Keratinocyte (primary cell): ENCODE data around the gene GAP43. TPM values are rescaled to one million over a fixed set of nuclear protein-coding genes. Genes with fewer than 3 reads are reported as not detected.

Experiments used
- DNase-seq: peaks from one replicate; pipeline ENCODE4 v3.0.0-alpha.2; 2011; ENCODE audit warnings: low read depth, missing footprints, low spot score
- FAIRE-seq: peaks from 2 replicates; lab custom pipeline; 2011; peaks lifted over from hg19 to GRCh38; lab: Jason Lieb, UNC
- H2AFZ ChIP-seq: 2 replicates; pipeline ENCODE4 v1.6.0; 2012; ENCODE audit warnings: low read length, control low read depth, inconsistent platforms; ENCODE audit not compliant: control insufficient read depth
- H3K27ac ChIP-seq: 2 replicates; pipeline ENCODE4 v1.5.1; 2011; ENCODE audit warnings: low read length; ENCODE audit not compliant: control insufficient read depth, insufficient read depth
- H3K27me3 ChIP-seq: 3 replicates; pipeline ENCODE4 v1.6.0; 2011; ENCODE audit warnings: low read length; ENCODE audit not compliant: control insufficient read depth, insufficient read depth; ENCODE audit errors: extremely low read depth
- H3K36me3 ChIP-seq, 2 experiments: 2 replicates in 1 of 2; 3 replicates in 1 of 2; pipeline ENCODE4 v1.5.1; 2011; ENCODE audit warnings: low read length in 2 of 2, mild to moderate bottlenecking in 1 of 2; ENCODE audit not compliant: control insufficient read depth in 2 of 2, insufficient read depth in 2 of 2; ENCODE audit errors: extremely low read depth in 1 of 2
- H3K4me1 ChIP-seq: 3 replicates; pipeline ENCODE4 v1.5.1; 2011; ENCODE audit warnings: low read length; ENCODE audit not compliant: control insufficient read depth, insufficient read depth; ENCODE audit errors: extremely low read depth
- H3K4me2 ChIP-seq: 3 replicates; pipeline ENCODE4 v1.6.0; 2011; ENCODE audit warnings: low read depth, low read length; ENCODE audit not compliant: control insufficient read depth, insufficient read depth; ENCODE audit errors: extremely low read depth
- H3K4me3 ChIP-seq, 3 experiments: fragments of 200-600 bp in 1 of 3; sonication (generic) in 1 of 3; 2 replicates in 2 of 3; 3 replicates in 1 of 3; pipeline ENCODE4 v1.5.1; 2011 to 2016; ENCODE audit warnings: low read length in 3 of 3, mild to moderate bottlenecking in 3 of 3, control low read depth in 2 of 3, inconsistent platforms in 1 of 3, low read depth in 1 of 3, mixed read lengths in 1 of 3, mixed run types in 1 of 3, moderate library complexity in 1 of 3; ENCODE audit not compliant: control insufficient read depth in 2 of 3, insufficient read depth in 2 of 3; ENCODE audit errors: extremely low read depth in 1 of 3
- H3K79me2 ChIP-seq: 2 replicates; pipeline ENCODE4 v1.6.0; 2012; ENCODE audit warnings: low read length; ENCODE audit not compliant: control insufficient read depth, insufficient read depth
- H3K9ac ChIP-seq: 3 replicates; pipeline ENCODE4 v1.6.0; 2011; ENCODE audit warnings: low read length; ENCODE audit not compliant: control insufficient read depth, insufficient read depth; ENCODE audit errors: extremely low read depth
- H3K9me1 ChIP-seq: 3 replicates; pipeline ENCODE4 v1.6.0; 2011; ENCODE audit warnings: low read length; ENCODE audit not compliant: control insufficient read depth, insufficient read depth; ENCODE audit errors: extremely low read depth
- H3K9me3 ChIP-seq: 2 replicates; pipeline ENCODE4 v1.5.1; 2012; ENCODE audit warnings: low read depth, low read length; ENCODE audit not compliant: control insufficient read depth
- H4K20me1 ChIP-seq: 3 replicates; pipeline ENCODE4 v1.6.0; 2011; ENCODE audit warnings: low read length; ENCODE audit not compliant: control insufficient read depth, insufficient read depth; ENCODE audit errors: extremely low read depth
- CTCF ChIP-seq, 3 experiments: IDR thresholded peaks in 1 of 3; conservative IDR thresholded peaks in 1 of 3; optimal IDR thresholded peaks in 1 of 3; 2 replicates in 2 of 3; 3 replicates in 1 of 3; pipeline versions ENCODE3 to v1.5.1; 2011; ENCODE audit warnings: low read length in 3 of 3, mild to moderate bottlenecking in 3 of 3, moderate library complexity in 2 of 3, control low read depth in 1 of 3, inconsistent platforms in 1 of 3; ENCODE audit not compliant: insufficient read depth in 2 of 3; ENCODE audit errors: extremely low read depth in 1 of 3
- EZH2 ChIP-seq: IDR thresholded peaks from one replicate; pipeline ENCODE4 v1.6.1; 2012; ENCODE audit warnings: inconsistent platforms, mild to moderate bottlenecking, low read length, moderate library complexity
- dilution Hi-C: fragments of 300-500 bp; cut with MboI; formaldehyde crosslinking; loops from one replicate; pipeline ENCODE4 v1.7.0; 2020; ENCODE audit warnings: low sequenced_read_pairs; ENCODE audit not compliant: extremely low pct_ligation_motif_present
- polyA plus RNA-seq, 5 experiments: library from polyadenylated mRNA; depleted of rRNA in 3 of 5; stranded (reverse) in 3 of 5; stranded (forward) in 1 of 5; unstranded in 1 of 5; fragments of >200 nt; gene quantifications; 1 replicate in 1 of 5; 2 replicates in 3 of 5; 3 replicates in 1 of 5; pipeline versions ENCODE4 v1.2.1 to v1.2.3, GENCODE V29; 2011 to 2012; ENCODE audit warnings: missing spikeins in 2 of 5, low read depth in 1 of 5, low replicate concordance in 1 of 5

The GAP43 gene
- polyA plus RNA-seq, 1 donor (not counting 4 experiments of a cell fraction or from before 2014, with no cell fraction given), result not detected

DNA sequence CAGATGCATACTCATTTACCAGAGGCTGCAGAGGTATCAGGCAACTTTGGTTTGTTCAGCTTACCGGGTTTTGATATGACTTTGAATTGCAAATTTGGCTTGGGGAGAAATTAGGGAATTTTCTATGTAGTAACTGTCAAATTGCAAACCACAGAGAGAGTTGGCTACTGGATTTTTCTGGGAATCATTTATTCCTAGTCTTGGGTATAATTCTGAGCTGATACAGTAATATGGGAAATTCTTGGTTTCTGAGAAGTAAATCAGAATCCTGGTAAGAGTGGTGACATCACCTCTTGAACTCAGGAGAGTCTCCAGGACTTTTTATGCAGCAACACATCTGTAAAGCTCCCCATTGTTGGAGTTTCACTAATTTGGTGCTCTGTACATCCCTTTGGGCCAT lies 39.0 kb downstream of the GAP43 start:
- dilution Hi-C loops, result no loop called here
- DNase-seq, result no peak
- TF ChIP-seq CTCF (optimal IDR thresholded peaks at IDR 0.05 in 1 of 3, IDR thresholded peaks at IDR 0.05 in 1 of 3, conservative IDR thresholded peaks at IDR 0.05 in 1 of 3; ENCODE audit: extremely low read depth in 1 of 3, insufficient read depth in 2 of 3, low read length in 3 of 3) (no peak), EZH2 (no peak)
- Histone ChIP-seq H3K9me1 (no peaks in the 10 kb centered on the region), H3K4me1 (peaks cover 11% of the 10 kb centered on the region), H3K27me3 (no peaks in the 10 kb centered on the region), H3K36me3 (no peaks in the 10 kb centered on the region), H3K79me2 (no peaks in the 10 kb centered on the region), H3K9ac (no peak overlapping the region), H2AFZ (no peak overlapping the region), H3K4me3 (no peak overlapping the region), H3K9me3 (no peaks in the 10 kb centered on the region), H3K27ac (no peak overlapping the region), H4K20me1 (no peaks in the 10 kb centered on the region), H3K4me2 (no peak overlapping the region)
- no peak for FAIRE-seq

GRCh38 chr3:115663414-115663813 lies 40.1 kb downstream of the GAP43 start:
- Histone ChIP-seq H3K27me3 (no peaks in the 10 kb centered on the region), H3K9me3 (no peaks in the 10 kb centered on the region), H3K79me2 (no peaks in the 10 kb centered on the region), H4K20me1 (no peaks in the 10 kb centered on the region), H3K4me2 (no peak overlapping the region), H3K36me3 (no peaks in the 10 kb centered on the region), H3K9me1 (no peaks in the 10 kb centered on the region), H3K9ac (no peak overlapping the region), H3K4me1 (peaks cover 7% of the 10 kb centered on the region), H3K27ac (no peak overlapping the region), H2AFZ (no peak overlapping the region), H3K4me3 (no peak overlapping the region)
- DNase-seq (no peak), FAIRE-seq (no peak)
- TF ChIP-seq EZH2 (no peak), CTCF (optimal IDR thresholded peaks at IDR 0.05 in 1 of 3, IDR thresholded peaks at IDR 0.05 in 1 of 3, conservative IDR thresholded peaks at IDR 0.05 in 1 of 3; ENCODE audit: extremely low read depth in 1 of 3, insufficient read depth in 2 of 3, low read length in 3 of 3) (no peak)
- dilution Hi-C loops, result no loop called here
